LoVo (cell line): ENCODE results near the gene GCHFR.

Experiments used
- DNase-seq: peaks from one replicate; pipeline ENCODE4 v3.0.0-alpha.2; 2016; ENCODE audit warnings: low spot score

Gene GCHFR

GRCh38 chr15:40763801-40764628, at the start of gene GCHFR:
TSS of gene GCHFR (plus strand) at chr15:40764068. CDS start at chr15:40764181, 113 bp downstream.
- peak; percentile 89 for DNase-seq

- DNase-seq = no peak
Observed at GRCh38 chr15:40714144-40714543, 49.7 kb upstream of the GCHFR start.

- DNase-seq = no peak
Observed at GRCh38 chr15:40716165-40716564, 47.7 kb upstream of the GCHFR start.

- DNase-seq = no peak
Observed at GRCh38 chr15:40721701-40722100, 42.2 kb upstream of the GCHFR start.

GRCh38 chr15:40722354-40722753, 41.5 kb upstream of the GCHFR start:
- no peak for DNase-seq

GRCh38 chr15:40722934-40723333, 40.9 kb upstream of the GCHFR start:
- no peak for DNase-seq

GRCh38 chr15:40723919-40724318, 39.9 kb upstream of the GCHFR start:
- no peak for DNase-seq

GRCh38 chr15:40731034-40731433, 32.8 kb upstream of the GCHFR start:
- DNase-seq = no peak

- DNase-seq = no peak
Observed at GRCh38 chr15:40736575-40736974, 27.3 kb upstream of the GCHFR start.

- no peak for DNase-seq
Observed at GRCh38 chr15:40737048-40737447, 26.8 kb upstream of the GCHFR start.

GRCh38 chr15:40739047-40739446, 24.8 kb upstream of the GCHFR start:
- no peak for DNase-seq

GRCh38 chr15:40739854-40740253, 24.0 kb upstream of the GCHFR start:
- DNase-seq = no peak

GRCh38 chr15:40743485-40743901, 20.4 kb upstream of the GCHFR start:
- no peak for DNase-seq

- no peak for DNase-seq
Observed at GRCh38 chr15:40743921-40744814, 19.7 kb upstream of the GCHFR start.

- no peak for DNase-seq
Observed at GRCh38 chr15:40744815-40745152, 19.1 kb upstream of the GCHFR start.

- no peak for DNase-seq
Observed at GRCh38 chr15:40746916-40747418, 16.9 kb upstream of the GCHFR start.

- DNase-seq = no peak
Observed at GRCh38 chr15:40747685-40748631, 15.9 kb upstream of the GCHFR start.

GRCh38 chr15:40749151-40749630, 14.7 kb upstream of the GCHFR start:
- DNase-seq = no peak

GRCh38 chr15:40750885-40751284, 13.0 kb upstream of the GCHFR start:
- no peak for DNase-seq

GRCh38 chr15:40751745-40752144, 12.1 kb upstream of the GCHFR start:
- DNase-seq = no peak

GRCh38 chr15:40754574-40754882, 9.3 kb upstream of the GCHFR start:
- DNase-seq = no peak
